Non-pigmented ciliary epithelial cell (primary cell): ENCODE results near the gene STRIP2.
A peak's percentile ranks its signal among the peaks of the same experiment; 100 is the strongest.
"Not testable (repeated sequence)": the region's sequence is repeated elsewhere in the genome, so short reads cannot be mapped to it uniquely, and the experiment has no call there.

ENCODE experiments used
- DNase-seq: peaks from one replicate; pipeline ENCODE4 v3.0.0-alpha.2; 2010; ENCODE audit warnings: low read depth

The STRIP2 gene

GRCh38 chr7:129494041-129494440 lies 59.8 kb downstream of the STRIP2 start:
- peak; percentile 79 for DNase-seq

GRCh38 chr7:129495987-129496386 lies 61.8 kb downstream of the STRIP2 start:
- no peak for DNase-seq

- DNase-seq = no peak
Observed at GRCh38 chr7:129496653-129497052, 62.4 kb downstream of the STRIP2 start.

- no peak for DNase-seq
Observed at GRCh38 chr7:129497156-129497555, 62.9 kb downstream of the STRIP2 start.

GRCh38 chr7:129498021-129498420 lies 63.8 kb downstream of the STRIP2 start:
- no peak for DNase-seq

GRCh38 chr7:129499999-129500398 lies 65.8 kb downstream of the STRIP2 start:
- DNase-seq = no peak

- DNase-seq = no peak
Observed at GRCh38 chr7:129501760-129502707, 67.8 kb downstream of the STRIP2 start, which contains the start of gene SMKR1. SMKR1 (plus strand) TSS chr7:129502531; CDS start chr7:129502825, 294 bp downstream.

GRCh38 chr7:129502708-129503685 lies 68.8 kb downstream of the STRIP2 start:
- DNase-seq = no peak

- DNase-seq = no peak
Observed at GRCh38 chr7:129503725-129504124, 69.5 kb downstream of the STRIP2 start.

- DNase-seq = no peak
Observed at GRCh38 chr7:129512192-129512591, 78.0 kb downstream of the STRIP2 start.

- no peak for DNase-seq
Observed at GRCh38 chr7:129513546-129513945, 79.3 kb downstream of the STRIP2 start.

GRCh38 chr7:129514683-129515082 lies 80.5 kb downstream of the STRIP2 start:
- DNase-seq = no peak

GRCh38 chr7:129515381-129515780 lies 81.1 kb downstream of the STRIP2 start:
- DNase-seq = no peak

GRCh38 chr7:129517931-129518330 lies 83.7 kb downstream of the STRIP2 start:
- DNase-seq = no peak

GRCh38 chr7:129519464-129519863 lies 85.2 kb downstream of the STRIP2 start:
- DNase-seq = no peak

GRCh38 chr7:129522088-129522970 lies 88.1 kb downstream of the STRIP2 start:
- no peak for DNase-seq

GRCh38 chr7:129522971-129523340 lies 88.7 kb downstream of the STRIP2 start:
- DNase-seq = no peak

GRCh38 chr7:129523924-129524323 lies 89.7 kb downstream of the STRIP2 start:
- DNase-seq = no peak

GRCh38 chr7:129524405-129524804 lies 90.2 kb downstream of the STRIP2 start:
- not testable (repeated sequence) for DNase-seq

GRCh38 chr7:129525225-129525862 lies 91.1 kb downstream of the STRIP2 start:
- no peak for DNase-seq

GRCh38 chr7:129529643-129530042 lies 95.4 kb downstream of the STRIP2 start:
- DNase-seq = no peak
